ENCODE measurements around the gene MAP3K5.

DNA sequence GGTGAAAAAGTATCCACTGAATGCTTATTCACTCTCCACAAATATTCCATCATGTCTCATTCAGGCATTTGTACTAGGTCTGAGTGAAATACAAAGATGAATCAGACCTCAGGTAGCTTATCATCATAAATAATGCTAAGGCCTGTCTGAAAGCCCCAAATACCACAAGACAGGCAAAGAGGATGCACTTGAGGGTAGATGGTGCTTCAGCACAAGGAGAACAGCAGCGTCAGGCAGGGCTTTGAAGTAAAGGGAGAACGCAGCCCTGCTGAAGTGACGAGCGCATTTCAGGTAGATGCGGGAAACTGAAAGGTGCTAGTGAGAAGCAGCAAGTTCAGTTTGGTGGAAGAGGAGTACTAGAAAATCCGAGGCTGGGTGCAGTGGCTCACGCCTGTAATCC is 38.7 kb downstream of the MAP3K5 start:
- TF ChIP-seq, protein P1, sequence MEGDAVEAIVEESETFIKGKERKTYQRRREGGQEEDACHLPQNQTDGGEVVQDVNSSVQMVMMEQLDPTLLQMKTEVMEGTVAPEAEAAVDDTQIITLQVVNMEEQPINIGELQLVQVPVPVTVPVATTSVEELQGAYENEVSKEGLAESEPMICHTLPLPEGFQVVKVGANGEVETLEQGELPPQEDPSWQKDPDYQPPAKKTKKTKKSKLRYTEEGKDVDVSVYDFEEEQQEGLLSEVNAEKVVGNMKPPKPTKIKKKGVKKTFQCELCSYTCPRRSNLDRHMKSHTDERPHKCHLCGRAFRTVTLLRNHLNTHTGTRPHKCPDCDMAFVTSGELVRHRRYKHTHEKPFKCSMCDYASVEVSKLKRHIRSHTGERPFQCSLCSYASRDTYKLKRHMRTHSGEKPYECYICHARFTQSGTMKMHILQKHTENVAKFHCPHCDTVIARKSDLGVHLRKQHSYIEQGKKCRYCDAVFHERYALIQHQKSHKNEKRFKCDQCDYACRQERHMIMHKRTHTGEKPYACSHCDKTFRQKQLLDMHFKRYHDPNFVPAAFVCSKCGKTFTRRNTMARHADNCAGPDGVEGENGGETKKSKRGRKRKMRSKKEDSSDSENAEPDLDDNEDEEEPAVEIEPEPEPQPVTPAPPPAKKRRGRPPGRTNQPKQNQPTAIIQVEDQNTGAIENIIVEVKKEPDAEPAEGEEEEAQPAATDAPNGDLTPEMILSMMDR (IDR thresholded peaks at IDR 0.05): no peak
- TF ChIP-seq EP300 (IDR thresholded peaks at IDR 0.05): no peak
- no peak for TF ChIP-seq POLR2A (IDR thresholded peaks at IDR 0.05; ENCODE audit: low read depth)
